Stimulated activated CD8-positive, alpha-beta memory T cell treated with anti-CD3 and anti-CD28 coated beads, Interleukin-12 subunit alpha, Interleukin-12 subunit beta, amount 100 ng/mL, for 24 hours (primary cell): ENCODE measurements around the gene UNC119B.
"Not testable (repeated sequence)": the region's sequence is repeated elsewhere in the genome, so short reads cannot be mapped to it uniquely, and the experiment has no call there.

ENCODE experiments used
- DNase-seq: peaks from one replicate; pipeline ENCODE4 v3.0.0-alpha.2; 2020; ENCODE audit errors: extremely low read depth

The UNC119B gene

GRCh38 chr12:120719496-120720233 lies 9.4 kb downstream of the UNC119B start:
- no peak for DNase-seq

- no peak for DNase-seq
Measured at GRCh38 chr12:120720234-120720986, 10.2 kb downstream of the UNC119B start.

- DNase-seq, result no peak
Measured at GRCh38 chr12:120720987-120721801, 10.9 kb downstream of the UNC119B start.

- no peak for DNase-seq
Measured at GRCh38 chr12:120721866-120722265, 11.6 kb downstream of the UNC119B start.

GRCh38 chr12:120722784-120723183 lies 12.5 kb downstream of the UNC119B start:
- no peak for DNase-seq

GRCh38 chr12:120724720-120725119 lies 14.5 kb downstream of the UNC119B start:
- DNase-seq, result no peak

- DNase-seq, result no peak
Measured at GRCh38 chr12:120725151-120725658, 14.9 kb downstream of the UNC119B start.

- peak; percentile 77 for DNase-seq
Measured at GRCh38 chr12:120725659-120726509, 15.6 kb downstream of the UNC119B start, which contains the start of gene ACADS. Gene ACADS, plus strand, starts transcription at chr12:120725826. Its CDS starts 60 bp downstream, at chr12:120725886.

GRCh38 chr12:120726510-120726793 lies 16.2 kb downstream of the UNC119B start:
- DNase-seq, result no peak

- no peak for DNase-seq
Measured at GRCh38 chr12:120726961-120727360, 16.7 kb downstream of the UNC119B start.

- not testable (repeated sequence) for DNase-seq
Measured at GRCh38 chr12:120732198-120732597, 21.9 kb downstream of the UNC119B start.

GRCh38 chr12:120733574-120733973 lies 23.3 kb downstream of the UNC119B start:
- DNase-seq, result no peak

- DNase-seq, result no peak
Measured at GRCh38 chr12:120734210-120734609, 24.0 kb downstream of the UNC119B start.

- DNase-seq, result no peak
Measured at GRCh38 chr12:120735181-120735580, 24.9 kb downstream of the UNC119B start.

GRCh38 chr12:120736404-120737331 lies 26.4 kb downstream of the UNC119B start:
- no peak for DNase-seq

GRCh38 chr12:120737557-120738251 lies 27.4 kb downstream of the UNC119B start:
- DNase-seq, result no peak

- DNase-seq, result no peak
Measured at GRCh38 chr12:120738252-120739030, 28.2 kb downstream of the UNC119B start.

- DNase-seq, result no peak
Measured at GRCh38 chr12:120739031-120739762, 28.9 kb downstream of the UNC119B start.
